ENCODE results near the gene CNTROB.

DNA sequence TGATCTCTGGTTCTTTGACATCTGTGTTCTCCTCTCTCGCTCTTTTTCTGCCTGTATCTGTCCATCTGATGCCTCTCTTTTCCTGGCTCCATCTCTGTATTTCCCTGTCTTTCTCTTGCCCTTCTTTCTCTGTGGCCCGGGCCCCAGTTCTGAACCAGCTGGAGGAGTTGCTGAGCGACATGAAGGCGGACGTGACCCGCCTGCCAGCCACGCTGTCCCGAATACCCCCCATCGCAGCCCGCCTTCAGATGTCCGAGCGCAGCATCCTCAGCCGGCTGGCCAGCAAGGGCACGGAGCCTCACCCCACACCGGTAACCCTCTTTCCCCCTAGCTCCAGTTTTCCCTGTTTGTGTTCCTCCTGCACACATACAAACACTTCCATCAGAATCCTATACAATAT, 21.7 kb upstream of the CNTROB start:
- TF ChIP-seq POLR2AphosphoS5 (IDR thresholded peaks at IDR 0.05) (no peak), POLR2A (IDR thresholded peaks at IDR 0.05) (no peak)
- TF ChIP-seq, protein P1, sequence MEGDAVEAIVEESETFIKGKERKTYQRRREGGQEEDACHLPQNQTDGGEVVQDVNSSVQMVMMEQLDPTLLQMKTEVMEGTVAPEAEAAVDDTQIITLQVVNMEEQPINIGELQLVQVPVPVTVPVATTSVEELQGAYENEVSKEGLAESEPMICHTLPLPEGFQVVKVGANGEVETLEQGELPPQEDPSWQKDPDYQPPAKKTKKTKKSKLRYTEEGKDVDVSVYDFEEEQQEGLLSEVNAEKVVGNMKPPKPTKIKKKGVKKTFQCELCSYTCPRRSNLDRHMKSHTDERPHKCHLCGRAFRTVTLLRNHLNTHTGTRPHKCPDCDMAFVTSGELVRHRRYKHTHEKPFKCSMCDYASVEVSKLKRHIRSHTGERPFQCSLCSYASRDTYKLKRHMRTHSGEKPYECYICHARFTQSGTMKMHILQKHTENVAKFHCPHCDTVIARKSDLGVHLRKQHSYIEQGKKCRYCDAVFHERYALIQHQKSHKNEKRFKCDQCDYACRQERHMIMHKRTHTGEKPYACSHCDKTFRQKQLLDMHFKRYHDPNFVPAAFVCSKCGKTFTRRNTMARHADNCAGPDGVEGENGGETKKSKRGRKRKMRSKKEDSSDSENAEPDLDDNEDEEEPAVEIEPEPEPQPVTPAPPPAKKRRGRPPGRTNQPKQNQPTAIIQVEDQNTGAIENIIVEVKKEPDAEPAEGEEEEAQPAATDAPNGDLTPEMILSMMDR (IDR thresholded peaks at IDR 0.05): no peak
